WERI-Rb-1 (cell line): ENCODE results near the gene VPS4A.

ENCODE experiments used
- DNase-seq: peaks from one replicate; pipeline ENCODE4 v3.0.0-alpha.2; 2020
- H3K27ac ChIP-seq: fragments of 250-450 bp; sonication (Bioruptor Pico); 2 replicates; pipeline ENCODE4 v1.5.1; 2020; ENCODE audit warnings: mild to moderate bottlenecking, moderate library complexity
- H3K27me3 ChIP-seq: fragments of 250-450 bp; sonication (Bioruptor Pico); 2 replicates; pipeline ENCODE4 v1.5.1; 2021; ENCODE audit warnings: mild to moderate bottlenecking, low read depth, moderate library complexity; ENCODE audit not compliant: insufficient read depth, severe bottlenecking
- H3K36me3 ChIP-seq: fragments of 250-450 bp; sonication (Bioruptor Pico); 2 replicates; pipeline ENCODE4 v1.5.1; 2020; ENCODE audit warnings: mild to moderate bottlenecking, moderate library complexity
- H3K4me3 ChIP-seq: 2 replicates; pipeline ENCODE4 v1.5.1; 2011; ENCODE audit warnings: low read depth, mild to moderate bottlenecking, control low read depth, low read length
- H3K9me3 ChIP-seq: fragments of 250-450 bp; sonication (Bioruptor Pico); 2 replicates; pipeline ENCODE4 v1.5.1; 2021; ENCODE audit warnings: mild to moderate bottlenecking, moderate library complexity; ENCODE audit not compliant: severe bottlenecking
- TF ChIP-seq, protein P1 (sequence below): IDR thresholded peaks from 2 replicates; pipeline ENCODE4 v1.5.1; 2011; ENCODE audit warnings: low read depth, mild to moderate bottlenecking, control low read depth, inconsistent platforms, low read length

The VPS4A gene

DNA sequence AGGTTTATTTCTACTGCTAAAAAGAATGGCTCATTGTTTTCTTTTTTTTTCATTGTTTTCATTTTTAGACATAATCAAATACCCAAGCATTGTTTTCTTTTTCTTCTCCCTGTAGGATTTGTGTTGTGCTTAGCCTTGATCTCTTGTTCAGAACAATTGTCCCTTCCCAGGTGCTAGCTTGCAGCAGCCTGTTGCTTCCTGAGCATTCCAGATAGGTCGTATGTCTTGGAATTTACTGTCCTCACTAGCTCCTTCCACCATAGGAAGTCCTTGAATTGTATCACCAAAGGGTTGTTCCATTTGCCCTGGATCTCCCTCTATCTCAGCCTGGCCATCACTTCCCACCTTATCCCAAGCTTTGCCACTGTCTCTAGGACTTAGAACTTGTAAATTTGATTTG lies 10.0 kb upstream of the VPS4A start:
- H3K27ac ChIP-seq: no peak overlapping the region
- H3K4me3 ChIP-seq: no peak overlapping the region
- H3K36me3 ChIP-seq: peaks cover 18% of the 10 kb centered on the region
- no peak for DNase-seq
- H3K27me3 ChIP-seq: no peaks in the 10 kb centered on the region
- no peaks in the 10 kb centered on the region for H3K9me3 ChIP-seq
- TF ChIP-seq, protein P1, sequence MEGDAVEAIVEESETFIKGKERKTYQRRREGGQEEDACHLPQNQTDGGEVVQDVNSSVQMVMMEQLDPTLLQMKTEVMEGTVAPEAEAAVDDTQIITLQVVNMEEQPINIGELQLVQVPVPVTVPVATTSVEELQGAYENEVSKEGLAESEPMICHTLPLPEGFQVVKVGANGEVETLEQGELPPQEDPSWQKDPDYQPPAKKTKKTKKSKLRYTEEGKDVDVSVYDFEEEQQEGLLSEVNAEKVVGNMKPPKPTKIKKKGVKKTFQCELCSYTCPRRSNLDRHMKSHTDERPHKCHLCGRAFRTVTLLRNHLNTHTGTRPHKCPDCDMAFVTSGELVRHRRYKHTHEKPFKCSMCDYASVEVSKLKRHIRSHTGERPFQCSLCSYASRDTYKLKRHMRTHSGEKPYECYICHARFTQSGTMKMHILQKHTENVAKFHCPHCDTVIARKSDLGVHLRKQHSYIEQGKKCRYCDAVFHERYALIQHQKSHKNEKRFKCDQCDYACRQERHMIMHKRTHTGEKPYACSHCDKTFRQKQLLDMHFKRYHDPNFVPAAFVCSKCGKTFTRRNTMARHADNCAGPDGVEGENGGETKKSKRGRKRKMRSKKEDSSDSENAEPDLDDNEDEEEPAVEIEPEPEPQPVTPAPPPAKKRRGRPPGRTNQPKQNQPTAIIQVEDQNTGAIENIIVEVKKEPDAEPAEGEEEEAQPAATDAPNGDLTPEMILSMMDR: no peak

DNA sequence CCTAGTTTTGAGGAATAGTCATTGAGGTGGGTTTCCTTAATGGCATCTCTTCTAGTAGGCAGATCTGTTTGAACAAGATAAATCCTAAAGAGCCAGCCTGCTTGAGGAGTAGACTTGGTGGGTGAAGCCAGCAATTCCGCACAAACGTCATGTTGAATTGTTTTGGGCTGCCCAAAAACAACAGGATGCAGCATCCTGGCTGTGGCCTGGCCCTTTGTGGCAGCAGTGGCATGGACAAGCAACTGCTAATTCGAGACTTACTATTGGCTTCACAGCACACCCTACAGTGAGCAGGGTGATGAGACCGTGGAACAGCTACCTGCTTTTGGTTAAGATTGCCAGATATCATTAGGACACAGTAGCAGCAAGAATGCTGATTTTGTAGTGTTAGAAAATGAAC lies 9.3 kb upstream of the VPS4A start:
- H3K27ac ChIP-seq: no peak overlapping the region
- no peaks in the 10 kb centered on the region for H3K9me3 ChIP-seq
- TF ChIP-seq, protein P1: no peak
- no peak for DNase-seq
- H3K36me3 ChIP-seq: peaks cover 18% of the 10 kb centered on the region
- H3K4me3 ChIP-seq: no peak overlapping the region
- no peaks in the 10 kb centered on the region for H3K27me3 ChIP-seq

DNA sequence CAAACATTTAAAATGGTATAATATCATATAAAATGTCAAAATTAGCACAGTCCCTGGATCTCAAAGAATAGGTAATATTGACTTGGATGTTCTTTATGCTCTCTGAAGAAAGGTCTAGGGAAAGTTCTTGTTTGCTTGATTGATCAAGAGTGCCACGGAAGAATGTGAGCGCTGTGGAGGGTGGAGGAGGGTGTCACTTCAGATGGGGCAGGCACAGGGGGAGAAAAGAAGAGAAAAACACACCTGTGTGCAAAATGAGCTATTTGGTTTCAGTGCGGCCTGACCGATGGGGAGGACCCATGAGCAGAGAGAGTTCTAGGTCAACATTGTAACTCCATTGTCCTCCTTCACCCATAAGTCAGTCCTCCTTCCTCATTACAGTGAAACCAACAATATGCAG lies 8.8 kb upstream of the VPS4A start:
- no peak overlapping the region for H3K27ac ChIP-seq
- TF ChIP-seq, protein P1: no peak
- no peaks in the 10 kb centered on the region for H3K27me3 ChIP-seq

DNA sequence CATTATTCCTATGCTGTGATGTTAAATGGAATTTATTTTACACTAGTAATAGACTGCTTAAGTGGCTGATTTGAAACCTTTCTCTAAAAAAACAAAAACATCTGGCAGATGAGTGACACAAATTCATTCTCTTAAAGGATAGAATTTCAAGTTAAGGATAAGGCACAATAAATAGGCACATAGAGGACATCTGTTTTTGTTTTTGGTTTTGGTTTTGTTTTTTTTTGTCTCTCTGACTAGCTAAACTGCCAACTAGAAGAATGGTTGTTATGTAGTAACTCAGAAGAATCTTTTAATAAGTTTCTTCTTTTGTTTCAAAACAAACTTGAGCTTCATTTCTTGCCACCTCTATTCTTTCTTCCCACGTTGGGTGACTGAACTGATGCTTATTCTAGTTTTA lies 5.1 kb upstream of the VPS4A start:
- no peak overlapping the region for H3K27ac ChIP-seq
- DNase-seq: no peak

More for the DNA sequence above, 8.8 kb upstream of the VPS4A start:
- Histone ChIP-seq H3K36me3 (peaks cover 18% of the 10 kb centered on the region), H3K4me3 (no peak overlapping the region), H3K9me3 (no peaks in the 10 kb centered on the region)
- no peak for DNase-seq

DNA sequence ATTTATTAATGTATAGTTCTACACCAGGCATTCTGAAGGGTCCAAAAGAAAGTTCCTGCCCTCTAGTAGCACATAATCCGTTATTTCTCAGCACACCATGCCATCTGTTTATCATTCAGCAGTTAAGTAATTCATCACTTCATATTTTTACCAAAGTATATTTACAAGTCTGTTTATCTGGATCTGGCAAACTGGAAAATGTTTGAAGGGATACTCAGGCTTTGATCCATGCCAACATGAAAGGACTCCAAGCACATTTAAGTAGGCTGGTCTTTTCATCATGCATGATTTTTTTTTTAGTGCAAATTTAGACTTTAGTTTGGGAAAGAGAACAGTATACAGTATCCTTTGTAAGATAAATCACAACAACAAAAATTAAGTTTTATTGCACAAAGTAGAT lies 4.1 kb upstream of the VPS4A start:
- Histone ChIP-seq H3K27me3 (no peaks in the 10 kb centered on the region), H3K36me3 (no peaks in the 10 kb centered on the region; the same call in none of the 2 replicates), H3K9me3 (no peaks in the 10 kb centered on the region), H3K4me3 (no peak overlapping the region), H3K27ac (no peak overlapping the region)
- TF ChIP-seq, protein P1: no peak
- DNase-seq: no peak

More for the DNA sequence above, 5.1 kb upstream of the VPS4A start:
- H3K27me3 ChIP-seq: no peaks in the 10 kb centered on the region
- no peaks in the 10 kb centered on the region for H3K9me3 ChIP-seq
- TF ChIP-seq, protein P1: no peak
- H3K36me3 ChIP-seq: peaks cover 4% of the 10 kb centered on the region
- H3K4me3 ChIP-seq: no peak overlapping the region

DNA sequence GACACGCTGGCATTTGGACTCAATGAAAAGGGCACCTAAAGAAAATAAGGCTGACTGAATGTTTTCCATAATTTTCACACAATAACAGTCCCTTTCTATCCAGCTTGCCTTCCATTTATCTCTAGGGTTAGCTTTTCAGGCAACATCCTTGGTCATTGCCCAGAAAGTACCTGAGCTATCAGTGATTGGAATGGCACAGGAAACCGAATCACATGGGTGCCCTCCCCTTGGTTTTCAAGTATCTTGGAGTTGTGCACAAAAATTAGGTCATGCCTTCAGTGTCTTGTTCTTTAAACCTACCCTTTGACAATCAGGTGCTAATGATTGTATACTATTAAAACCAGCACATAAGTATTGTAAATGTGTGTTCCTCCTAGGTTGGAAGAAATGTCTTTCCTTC lies 3.3 kb upstream of the VPS4A start:
- H3K36me3 ChIP-seq: peaks cover 3% of the 10 kb centered on the region
- DNase-seq: no peak
- TF ChIP-seq, protein P1: no peak
- H3K27ac ChIP-seq: no peak overlapping the region
- no peaks in the 10 kb centered on the region for H3K27me3 ChIP-seq
- no peaks in the 10 kb centered on the region for H3K9me3 ChIP-seq
- no peak overlapping the region for H3K4me3 ChIP-seq
